Right lobe of liver (tissue), 4 donors: Measurements from ENCODE around the gene PDPK1.
A peak's percentile ranks its signal among the peaks of the same experiment; 100 is the strongest.

Experiments
- CTCF ChIP-seq, 4 donors: fragments of 200-600 bp in 3 of 4; fragments of 450-650 bp in 1 of 4; IDR thresholded peaks; one replicate each; pipeline versions ENCODE4 v1.5.1 to v1.8.0; 2016 to 2022; ENCODE audit warnings: antibody characterized with exemption in 4 of 4, mild to moderate bottlenecking in 2 of 4
- POLR2A ChIP-seq: fragments of 450-650 bp; IDR thresholded peaks from one replicate; pipeline ENCODE4 v1.6.1; 2017; ENCODE audit warnings: antibody characterized with exemption, mild to moderate bottlenecking
- donor health status: DM: no; HTN: no; CAD: no.
- donor health status: DM: no; HTN: no; CAD: no.
- donor health status: DM: no; HTN: yes; CAD: no.

- TF ChIP-seq CTCF (IDR thresholded peaks at IDR 0.05) (peak in 2 of 4 donors; percentile 8), POLR2A (no peak)
These were observed 8.5 kb upstream of the PDPK1 start for GRCh38 chr16:2529061-2529931.
